GM19397 (cell line): Measurements from ENCODE around the gene AIRE.
"Not testable (repeated sequence)": the region's sequence is repeated elsewhere in the genome, so short reads cannot be mapped to it uniquely, and the experiment has no call there.

Source experiments
- ATAC-seq: cut with Tn5 transposase; IDR thresholded peaks from one replicate; pipeline ENCODE4 v1.9.1; 2021; ENCODE audit warnings: mild to moderate bottlenecking, moderate library complexity; ENCODE audit not compliant: unreplicated experiment

The AIRE gene

DNA sequence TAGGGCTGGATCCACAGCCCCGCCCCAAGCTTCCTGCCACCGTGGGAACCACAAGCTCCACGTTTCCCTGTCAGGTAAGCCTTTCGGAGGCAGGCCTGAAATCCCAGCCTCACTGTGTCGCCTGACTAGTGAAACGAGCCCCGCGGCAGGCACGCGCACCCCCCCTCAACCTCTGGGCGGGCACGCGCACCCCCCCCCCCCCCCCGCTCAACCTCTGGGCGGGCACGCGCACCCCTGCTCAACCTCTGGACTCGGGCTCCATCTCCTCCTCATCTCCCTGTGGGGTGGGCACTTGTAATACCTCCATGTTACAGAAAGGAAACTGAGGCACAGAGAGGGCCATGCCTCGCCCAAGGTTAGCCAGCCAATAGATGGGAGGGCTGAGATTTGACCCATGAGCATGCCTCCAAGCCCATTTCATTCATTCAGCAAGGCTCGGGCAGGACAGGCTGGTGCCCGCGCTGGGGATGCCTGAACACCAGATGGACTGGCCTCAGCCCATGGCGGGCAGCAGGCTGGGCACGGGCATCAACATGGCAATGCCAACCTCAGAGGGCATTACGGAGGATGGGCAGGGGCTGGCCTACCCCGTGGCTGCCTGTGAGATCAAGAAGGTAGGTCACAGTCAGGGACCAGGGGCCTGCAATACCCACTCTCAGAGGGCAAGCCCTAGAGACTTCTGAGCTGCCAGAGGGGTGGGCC is 48.8 kb downstream of the AIRE start:
- no peak for ATAC-seq

DNA sequence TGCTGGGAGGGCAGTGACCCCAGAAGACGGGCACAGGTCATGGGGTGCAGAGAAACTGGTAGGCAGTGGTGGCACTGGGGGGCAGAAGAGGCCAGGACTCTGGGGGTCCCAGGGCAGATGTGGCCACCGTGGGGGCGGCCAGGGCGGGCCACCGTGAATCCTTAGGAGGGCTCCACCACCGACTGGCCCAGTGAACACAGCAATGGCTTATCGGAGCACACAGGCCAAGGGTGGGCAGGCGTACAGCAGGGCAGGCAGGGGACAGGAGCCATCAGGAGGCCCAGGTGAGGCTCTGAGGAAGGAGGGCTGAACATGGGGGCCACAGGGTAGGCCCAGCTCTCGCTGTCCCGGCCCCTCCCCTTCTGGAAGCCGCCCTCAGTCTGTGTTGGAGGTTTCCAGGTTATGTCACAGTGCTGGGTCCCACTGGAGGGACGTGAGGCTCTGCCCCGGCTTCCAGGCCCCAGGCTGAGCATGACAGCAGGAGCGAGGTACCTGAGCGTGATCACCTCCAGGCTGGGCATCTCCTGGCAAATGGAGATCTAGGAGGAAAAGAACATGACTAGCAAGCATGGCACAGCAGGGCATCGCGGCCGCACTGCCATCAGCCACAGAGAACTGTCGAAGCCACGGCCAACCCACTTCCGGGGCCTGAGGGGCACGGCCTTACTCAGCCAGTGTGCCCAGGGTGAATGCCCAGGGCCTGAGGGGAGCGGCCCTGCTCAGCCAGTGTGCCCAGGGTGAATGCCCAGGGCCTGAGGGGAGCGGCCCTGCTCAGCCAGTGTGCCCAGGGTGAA is 49.8 kb downstream of the AIRE start:
- ATAC-seq: no peak

DNA sequence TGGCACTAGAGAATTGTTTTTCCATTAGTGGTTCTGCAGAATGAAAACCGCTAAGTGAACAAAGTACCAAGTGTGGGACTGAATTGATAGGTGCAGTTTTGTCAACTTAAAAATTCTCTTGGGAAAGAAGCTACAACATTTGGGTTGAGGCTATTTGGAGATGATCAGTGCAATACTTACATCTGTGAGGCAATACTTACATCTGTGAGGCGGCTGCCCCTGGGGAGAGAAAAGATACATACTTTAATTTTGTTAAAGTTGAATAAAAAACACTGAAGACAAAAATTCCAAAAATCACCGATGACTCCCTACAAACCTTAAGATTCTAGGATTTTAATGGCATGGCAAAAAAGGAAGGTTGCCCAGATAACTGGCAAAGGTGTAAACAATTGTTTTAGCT is 51.8 kb downstream of the AIRE start:
- no peak for ATAC-seq

DNA sequence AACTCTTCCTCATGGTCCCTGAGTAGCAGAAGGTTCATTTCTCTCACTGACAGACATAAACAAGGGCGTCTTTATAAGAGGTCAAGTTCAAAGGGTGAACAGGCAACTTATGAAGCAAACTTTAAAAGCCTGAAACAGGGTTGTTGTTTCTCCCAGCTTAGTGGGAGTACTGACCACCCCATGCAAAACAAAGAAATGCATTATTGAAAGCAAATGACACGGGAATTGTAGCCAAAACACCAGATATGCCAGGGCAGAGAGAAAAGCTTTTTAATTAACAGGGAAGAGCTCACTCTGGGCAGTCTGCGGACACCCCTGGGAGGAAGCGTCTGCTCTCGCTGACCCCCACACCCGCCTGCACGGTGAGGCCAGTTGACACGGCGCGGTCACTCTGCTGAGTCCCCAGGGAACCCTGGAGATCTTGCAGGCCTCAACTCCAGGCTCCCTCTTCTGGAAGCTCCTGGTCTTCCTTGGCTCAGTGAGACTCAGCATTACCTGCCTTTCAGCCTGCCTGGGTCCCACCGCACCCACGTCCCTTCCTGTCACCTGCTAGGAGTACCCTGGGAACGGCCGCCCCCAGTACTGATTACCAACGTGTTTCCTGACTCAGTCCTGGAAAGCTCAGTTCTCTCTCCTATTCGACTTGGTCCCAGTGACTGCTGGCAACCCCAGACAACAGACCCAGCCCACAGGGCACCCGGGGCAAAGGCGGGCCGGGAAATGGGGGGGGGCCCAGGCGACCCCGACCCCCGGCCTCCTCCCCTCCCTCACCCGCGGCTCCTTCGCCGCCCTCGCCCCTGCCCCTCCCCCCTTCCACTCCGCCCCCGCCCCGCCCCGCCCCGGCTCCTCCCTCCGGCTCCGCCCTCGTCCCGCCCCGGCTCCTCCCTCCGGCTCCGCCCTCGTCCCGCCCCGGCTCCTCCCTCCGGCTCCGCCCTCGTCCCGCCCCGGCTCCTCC is 52.5 kb downstream of the AIRE start:
- ATAC-seq: no peak

DNA sequence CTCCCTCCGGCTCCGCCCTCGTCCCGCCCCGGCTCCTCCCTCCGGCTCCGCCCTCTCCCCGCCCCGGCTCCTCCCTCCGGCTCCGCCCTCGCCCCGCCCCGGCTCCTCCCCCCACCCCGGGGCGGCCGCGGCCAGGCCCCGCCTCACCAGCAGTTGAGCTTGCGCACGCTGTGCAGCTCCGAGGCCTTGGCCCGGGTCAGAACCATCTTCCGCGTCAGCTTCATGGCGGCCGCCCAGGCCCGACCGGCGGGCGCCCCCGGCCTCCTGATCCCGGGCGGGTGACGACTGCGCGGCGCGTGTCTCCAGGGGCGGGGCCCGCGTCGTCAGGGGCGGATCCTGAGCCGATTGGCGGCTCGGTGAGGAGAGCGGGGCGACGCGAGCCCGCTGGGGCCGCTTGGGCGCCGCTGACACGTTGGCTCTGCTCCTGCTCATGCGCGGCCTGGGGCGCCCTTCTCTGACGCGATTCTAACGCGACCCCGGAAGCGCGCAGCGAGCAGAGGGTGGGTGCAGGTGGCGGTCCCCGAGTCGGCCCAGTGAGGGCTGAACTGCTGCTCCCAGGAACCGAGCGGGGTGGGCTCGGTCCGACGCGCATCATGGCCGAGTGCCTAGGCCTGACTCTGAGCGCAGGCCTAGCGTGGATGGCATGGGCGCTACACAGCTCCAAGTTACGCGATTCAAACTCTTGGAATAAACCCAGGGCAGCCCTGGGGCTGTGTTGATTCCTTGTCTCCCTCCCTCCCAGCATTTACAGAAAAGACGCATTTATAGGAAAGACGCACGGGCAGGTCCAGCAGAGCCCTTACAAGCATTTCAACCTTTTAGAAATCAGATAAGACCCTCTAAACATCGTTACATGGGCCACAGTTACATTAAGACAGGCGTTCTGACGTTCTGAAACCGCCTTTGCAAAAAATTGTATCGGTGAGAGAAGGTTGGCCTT is 53.6 kb downstream of the AIRE start, which contains the start of gene CFAP410:
CFAP410 (minus strand) TSS at position 420 of the 940 bp plus-strand sequence; CDS start at position 224, 196 bp downstream.
- ATAC-seq: peak; percentile 88

DNA sequence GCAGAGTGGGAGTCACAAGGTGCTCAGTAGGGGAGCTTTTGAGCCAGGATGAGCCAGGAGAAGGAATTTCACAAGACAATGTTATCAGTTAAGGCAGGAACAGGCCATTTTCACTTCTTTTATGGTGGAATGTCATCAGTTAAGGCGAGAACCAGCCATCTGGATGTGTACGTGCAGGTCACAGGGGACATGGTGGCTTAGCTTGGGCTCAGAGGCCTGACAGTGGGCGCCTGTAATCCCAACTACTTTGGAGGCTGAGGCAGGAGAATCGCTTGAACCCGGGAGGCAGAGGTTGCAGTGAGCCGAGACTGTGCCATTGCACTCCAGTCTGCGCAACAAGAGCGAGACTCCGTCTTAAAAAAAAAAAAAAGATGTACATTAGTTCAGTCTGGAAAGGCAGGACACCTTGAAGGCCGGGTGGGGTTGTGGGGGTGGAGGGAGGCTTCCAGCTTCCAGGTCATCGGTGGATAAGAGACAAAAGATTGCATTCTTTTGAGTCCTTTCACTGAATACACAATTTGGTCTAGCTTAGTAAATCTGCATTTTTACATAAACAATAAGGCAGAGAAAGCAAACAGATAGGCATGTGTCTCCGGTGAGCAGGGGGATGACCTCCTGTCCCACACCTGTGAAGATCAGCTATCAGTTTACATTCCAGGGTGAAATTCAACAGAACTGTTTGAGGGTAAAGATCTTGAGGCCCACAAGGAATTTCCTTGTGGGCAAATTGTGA is 56.2 kb downstream of the AIRE start:
- not testable (repeated sequence) for ATAC-seq

DNA sequence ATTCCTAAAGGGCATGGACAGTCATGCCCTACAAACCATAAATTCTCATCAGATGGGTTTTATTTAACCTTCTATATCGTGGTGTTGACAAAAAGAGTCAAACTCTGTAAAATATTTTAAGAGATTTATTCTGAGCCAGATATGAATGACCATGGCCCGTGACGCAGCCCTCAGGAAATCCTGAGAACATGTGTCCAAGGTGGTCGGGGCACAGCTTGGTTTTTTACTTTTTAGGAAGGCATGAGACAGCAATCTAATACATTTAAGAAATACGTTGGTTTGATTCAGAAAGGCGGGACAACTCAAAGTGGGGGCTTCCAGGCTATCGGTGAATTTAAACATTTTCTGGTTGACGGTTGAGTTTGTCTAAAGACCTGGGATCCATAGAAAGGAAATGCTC is 57.3 kb downstream of the AIRE start:
- ATAC-seq: not testable (repeated sequence)

DNA sequence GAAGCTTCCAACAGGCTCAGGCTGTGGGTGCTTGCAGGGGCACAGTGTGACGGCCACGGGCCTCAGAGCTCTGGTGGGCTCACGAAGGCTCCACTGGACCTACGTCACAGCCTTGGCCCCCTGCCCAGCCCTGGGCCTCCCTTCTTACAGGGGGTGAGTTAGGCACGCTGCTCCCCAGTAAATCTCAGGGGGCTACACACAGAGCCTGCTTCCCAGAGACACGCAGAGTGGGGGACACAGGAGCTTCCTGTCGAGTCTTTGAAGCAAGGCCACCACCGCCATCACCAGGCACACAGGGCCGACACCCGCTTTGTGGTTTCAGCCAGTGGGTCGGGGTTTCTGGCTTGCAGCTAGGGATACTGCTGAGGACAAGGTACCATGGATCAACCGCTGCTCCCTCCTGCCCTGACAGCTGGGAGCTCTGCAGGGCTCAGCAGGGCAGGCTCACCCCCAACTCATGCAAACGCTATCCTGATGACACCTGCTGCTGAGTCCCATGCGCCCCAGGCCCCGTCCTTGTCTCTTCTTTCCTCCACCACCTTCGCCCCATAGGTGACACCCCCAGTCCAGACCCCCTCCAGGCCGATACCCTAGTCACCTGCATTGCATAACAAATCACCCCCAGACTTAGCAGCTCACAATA is 59.0 kb downstream of the AIRE start:
- no peak for ATAC-seq

DNA sequence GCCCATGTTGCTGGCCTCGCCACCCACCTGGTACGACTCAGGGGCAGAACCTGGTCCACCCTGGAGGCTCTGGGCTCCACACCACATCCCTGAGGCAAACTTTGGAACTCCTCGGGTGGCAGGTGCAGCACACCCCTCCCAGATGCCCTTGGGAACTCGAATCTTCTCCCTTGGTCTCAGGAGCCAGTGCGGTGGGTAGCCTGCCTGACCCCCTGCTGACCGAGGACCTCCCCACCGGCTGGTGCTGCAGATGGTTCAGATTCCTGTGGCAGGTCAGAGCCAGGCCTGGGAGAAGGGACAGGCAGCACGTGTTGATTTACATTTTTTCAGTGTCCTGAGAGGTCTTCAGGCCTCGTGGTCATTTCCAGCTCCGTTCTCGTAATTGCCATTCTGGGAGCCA is 59.8 kb downstream of the AIRE start:
- ATAC-seq: no peak

DNA sequence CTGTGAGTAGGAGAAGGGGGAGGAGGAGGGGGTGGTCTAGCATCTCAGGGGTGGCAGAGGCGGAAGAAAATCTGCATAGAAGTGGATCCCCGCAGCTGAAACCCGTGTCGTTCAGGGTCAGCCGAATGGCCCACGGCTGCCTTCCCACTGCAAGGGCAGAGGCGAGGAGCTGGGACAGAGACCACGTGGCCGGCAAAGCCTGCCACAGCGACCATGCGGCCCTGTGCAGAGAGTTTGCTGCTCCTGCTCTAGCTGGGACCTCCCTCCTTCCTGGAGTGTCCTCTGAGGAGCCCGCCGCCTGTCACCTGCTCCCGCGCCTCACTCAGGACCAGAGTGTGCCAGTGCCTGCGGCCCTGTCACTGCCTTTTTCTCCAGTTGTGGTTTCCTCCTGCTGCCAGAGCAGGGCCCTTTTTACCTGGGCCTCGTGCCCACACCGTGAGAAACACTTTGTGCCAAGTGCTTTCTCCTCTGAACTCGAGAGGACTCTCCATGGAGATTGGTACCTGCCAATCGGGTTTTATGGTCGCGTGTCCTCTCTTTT is 62.3 kb downstream of the AIRE start:
- no peak for ATAC-seq
